ENCODE data around the gene CCDC80.
A peak's percentile ranks its signal among the peaks of the same experiment; 100 is the strongest.
"Not testable (repeated sequence)": the region's sequence is repeated elsewhere in the genome, so short reads cannot be mapped to it uniquely, and the experiment has no call there.

Gene CCDC80

GRCh38 chr3:112665009-112665408, 24.1 kb upstream of the CCDC80 start:
- not testable (repeated sequence) for DNase-seq (ENCODE audit: low spot score)

- no peak for DNase-seq (ENCODE audit: low spot score)
Measured at GRCh38 chr3:112656043-112656442, 15.1 kb upstream of the CCDC80 start.

DNA sequence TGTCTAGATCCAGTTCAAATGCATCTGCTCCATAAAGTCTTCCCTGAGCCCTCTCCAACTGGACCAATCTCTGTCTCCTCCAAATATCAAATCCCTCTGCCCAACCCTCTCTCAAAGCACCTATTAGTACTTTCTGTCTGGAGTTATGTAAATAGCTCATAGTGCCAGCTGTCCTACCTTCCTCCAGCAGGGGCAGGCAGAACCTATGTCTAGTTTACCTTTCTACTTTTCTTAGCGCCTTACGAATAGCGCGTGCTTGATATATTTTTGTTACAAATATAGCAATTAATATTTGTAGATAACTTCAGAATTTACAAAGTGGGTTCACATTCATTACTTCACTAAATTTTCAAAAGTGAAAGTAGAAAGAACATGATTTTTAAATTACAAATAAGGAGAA, 14.0 kb upstream of the CCDC80 start:
- no peak for DNase-seq (ENCODE audit: low spot score)

- DNase-seq (ENCODE audit: low spot score) = no peak
Measured at GRCh38 chr3:112654492-112654891, 13.5 kb upstream of the CCDC80 start.

DNA sequence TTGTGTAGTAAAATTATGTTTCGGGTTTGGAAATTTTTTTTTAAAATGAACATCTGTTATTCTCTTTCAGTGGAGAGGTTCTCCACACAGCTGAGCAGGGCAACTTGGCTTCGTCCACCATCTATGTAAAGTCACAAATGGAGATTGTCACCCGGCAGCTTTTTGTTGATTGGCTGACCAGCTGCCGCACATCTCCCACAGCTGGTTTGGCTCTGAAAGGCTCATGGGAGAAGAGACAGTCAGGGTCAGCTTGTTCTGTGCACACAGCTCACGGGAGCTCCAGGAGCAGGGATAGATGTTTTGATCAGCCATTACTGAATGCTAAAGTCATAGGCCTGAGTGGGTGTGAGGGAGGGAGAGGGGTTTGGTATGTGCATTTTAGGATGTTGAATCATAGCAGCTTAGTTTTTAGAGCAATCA, 12.9 kb upstream of the CCDC80 start:
- DNase-seq (ENCODE audit: low spot score) = peak; percentile 92

- peak; percentile 99 for DNase-seq (ENCODE audit: low spot score)
Measured at GRCh38 chr3:112653209-112653871, 12.4 kb upstream of the CCDC80 start.

- DNase-seq (ENCODE audit: low spot score) = peak; percentile 64
Measured at GRCh38 chr3:112651516-112651915, 10.6 kb upstream of the CCDC80 start.

- peak; percentile 62 for DNase-seq (ENCODE audit: low spot score)
Measured at GRCh38 chr3:112651071-112651470, 10.1 kb upstream of the CCDC80 start.

DNA sequence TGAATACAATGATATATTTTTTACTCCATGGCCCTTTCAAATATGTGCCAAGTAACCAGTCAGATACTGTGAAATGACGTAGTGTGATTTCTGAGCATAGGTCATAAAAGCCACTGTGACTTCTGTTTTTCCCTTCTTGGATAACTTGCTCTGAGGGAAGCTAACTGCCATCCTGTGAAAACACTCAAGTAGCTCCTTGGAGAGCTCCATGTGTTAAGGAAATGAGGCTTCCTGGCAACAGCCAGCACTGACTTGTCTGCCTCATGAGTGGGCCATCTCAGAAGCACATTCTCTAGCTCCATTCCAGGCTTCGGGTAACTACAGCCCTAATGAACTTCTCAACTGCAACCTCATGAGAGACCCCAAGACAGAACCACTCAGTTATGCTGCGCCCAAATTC, 9.5 kb upstream of the CCDC80 start:
- peak; percentile 51 for DNase-seq (ENCODE audit: low spot score)

- DNase-seq (ENCODE audit: low spot score) = peak; percentile 96
Measured at GRCh38 chr3:112649478-112649735, 8.5 kb upstream of the CCDC80 start.

- DNase-seq (ENCODE audit: low spot score) = peak; percentile 98
Measured at GRCh38 chr3:112647122-112647521, 6.2 kb upstream of the CCDC80 start.

DNA sequence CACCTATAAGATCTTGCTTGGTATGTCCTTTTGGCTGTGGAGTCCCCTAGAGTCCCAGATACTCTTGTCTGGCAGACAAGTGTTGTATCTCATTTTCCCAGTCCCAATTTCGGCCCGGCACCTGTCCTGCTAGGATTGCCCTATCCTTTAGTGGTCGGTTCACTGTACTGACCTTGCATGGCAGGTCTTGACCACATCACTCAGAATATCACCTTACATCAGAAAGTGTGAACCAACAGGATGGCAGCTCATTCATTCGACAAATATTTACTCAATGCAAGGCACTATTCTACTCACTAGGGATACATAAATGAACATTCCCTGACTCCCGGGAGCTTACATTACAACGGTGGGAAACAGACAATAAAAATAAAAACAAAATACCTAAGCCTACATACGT, 5.7 kb upstream of the CCDC80 start:
- peak; percentile 72 for DNase-seq (ENCODE audit: low spot score)

DNA sequence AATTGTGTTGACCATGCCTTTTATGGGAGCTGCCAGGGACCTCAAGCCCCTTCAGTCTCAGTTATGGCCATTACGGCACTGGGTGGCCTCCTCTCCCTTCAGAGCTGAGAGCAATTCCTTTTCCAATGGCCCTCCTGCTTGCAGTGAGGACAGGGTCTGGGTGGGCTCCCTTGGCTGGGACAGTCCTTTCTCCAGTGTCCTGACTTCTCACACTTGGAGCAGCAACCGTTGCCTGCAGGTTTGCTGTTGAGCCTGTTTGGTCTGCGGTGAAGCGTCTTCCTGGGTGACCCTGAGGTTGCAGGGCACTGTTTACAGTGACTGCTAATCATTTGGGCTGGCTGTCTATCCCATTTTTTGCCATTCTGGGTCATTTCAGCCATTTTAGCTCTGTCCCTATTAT, 3.5 kb upstream of the CCDC80 start:
- DNase-seq (ENCODE audit: low spot score) = no peak

- no peak for DNase-seq (ENCODE audit: low spot score)
Measured at GRCh38 chr3:112643621-112644240, 2.8 kb upstream of the CCDC80 start.

GRCh38 chr3:112642912-112643506, 2.1 kb upstream of the CCDC80 start:
- peak; percentile 90 for DNase-seq (ENCODE audit: low spot score)

DNA sequence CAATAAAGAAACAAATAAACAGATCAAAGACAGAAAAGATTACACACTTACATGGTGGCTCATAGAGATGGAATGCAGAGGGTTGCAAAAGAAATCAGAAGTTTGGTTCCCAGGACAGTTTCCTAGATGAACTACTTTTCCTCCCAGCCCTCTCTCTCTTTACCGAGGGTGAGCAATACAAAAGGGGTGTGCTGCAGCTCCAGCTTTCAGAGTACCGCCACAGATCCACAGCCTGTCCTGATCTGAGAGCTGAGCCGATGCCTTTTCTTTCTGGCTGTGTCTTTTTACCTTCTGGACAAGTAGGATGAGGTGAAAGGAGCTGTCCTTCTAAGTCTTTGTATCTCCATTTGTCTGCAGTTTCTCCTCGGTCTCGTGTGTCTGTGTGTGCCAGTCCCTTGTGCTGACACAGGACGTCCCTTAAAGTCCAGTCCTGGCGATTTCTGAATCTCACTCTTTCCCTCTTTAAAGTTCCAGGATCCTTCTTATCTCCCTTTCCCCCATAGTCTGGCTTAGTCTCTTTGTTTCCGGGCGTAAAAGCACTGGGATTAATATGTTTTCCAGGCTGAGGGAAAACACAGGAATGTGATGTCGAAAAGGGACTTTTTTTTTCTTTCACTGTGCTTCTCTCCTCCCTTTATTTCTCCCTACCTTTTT, 540 bp downstream of the CCDC80 start:
- DNase-seq (ENCODE audit: low spot score) = peak; percentile 80

GRCh38 chr3:112639455-112640225, 1.3 kb downstream of the CCDC80 start:
- no peak for DNase-seq (ENCODE audit: low spot score)

DNA sequence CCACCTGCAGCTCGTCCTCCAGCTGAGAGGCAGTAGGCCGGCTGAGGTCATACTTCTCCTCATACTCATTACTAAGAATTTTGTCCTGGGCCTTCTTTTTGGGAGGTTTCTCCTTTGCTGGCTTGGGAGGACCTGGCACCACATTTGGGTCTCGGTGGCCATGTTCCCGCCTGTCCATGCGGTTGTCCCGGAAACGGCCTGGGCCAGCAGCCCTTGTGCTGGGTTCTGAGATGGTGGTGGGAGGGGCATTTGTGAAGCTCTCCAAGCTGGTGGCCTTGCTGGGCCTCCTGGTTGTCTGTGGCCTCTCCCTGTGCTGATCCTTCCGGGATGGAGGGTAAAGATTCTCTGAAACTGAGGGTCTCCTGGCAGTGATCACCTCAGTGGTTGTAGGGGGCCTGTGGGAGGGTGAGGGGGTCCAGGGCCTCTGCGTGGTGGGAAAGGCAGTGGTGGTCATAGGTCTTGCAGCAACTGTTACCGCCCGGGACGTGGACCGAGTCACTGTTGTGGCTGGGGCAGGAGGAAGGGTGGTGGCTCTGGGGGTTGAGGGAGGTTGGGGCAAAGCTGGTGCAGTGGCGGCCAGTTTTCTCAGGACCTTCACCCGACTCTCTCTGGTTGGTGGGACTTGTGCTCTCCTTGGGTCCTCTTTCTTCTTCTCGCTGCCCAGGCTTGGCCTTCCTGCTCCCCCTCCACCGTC, 2.5 kb downstream of the CCDC80 start:
- DNase-seq (ENCODE audit: low spot score) = no peak

- no peak for DNase-seq (ENCODE audit: low spot score)
Measured at GRCh38 chr3:112637700-112638099, 3.2 kb downstream of the CCDC80 start.

DNA sequence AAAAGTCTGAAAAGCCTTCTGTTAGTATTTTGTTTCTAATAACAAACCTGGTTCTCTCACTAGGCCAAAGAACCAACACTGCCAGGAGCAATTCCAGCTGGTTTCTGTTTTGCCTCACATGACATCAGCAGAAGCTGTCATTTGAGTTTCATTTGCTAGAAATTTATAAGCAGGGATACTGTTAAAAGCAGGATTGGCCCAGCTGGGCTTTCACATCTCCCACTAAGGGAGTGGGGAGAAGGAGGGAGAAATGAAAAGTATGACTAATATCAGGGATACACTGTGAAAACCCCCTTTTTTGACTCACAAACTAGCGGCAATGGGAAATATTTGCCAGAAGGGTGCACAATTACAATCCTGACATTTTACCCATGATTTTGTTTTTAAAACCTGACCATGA, 5.3 kb downstream of the CCDC80 start:
- peak; percentile 79 for DNase-seq (ENCODE audit: low spot score)

DNA sequence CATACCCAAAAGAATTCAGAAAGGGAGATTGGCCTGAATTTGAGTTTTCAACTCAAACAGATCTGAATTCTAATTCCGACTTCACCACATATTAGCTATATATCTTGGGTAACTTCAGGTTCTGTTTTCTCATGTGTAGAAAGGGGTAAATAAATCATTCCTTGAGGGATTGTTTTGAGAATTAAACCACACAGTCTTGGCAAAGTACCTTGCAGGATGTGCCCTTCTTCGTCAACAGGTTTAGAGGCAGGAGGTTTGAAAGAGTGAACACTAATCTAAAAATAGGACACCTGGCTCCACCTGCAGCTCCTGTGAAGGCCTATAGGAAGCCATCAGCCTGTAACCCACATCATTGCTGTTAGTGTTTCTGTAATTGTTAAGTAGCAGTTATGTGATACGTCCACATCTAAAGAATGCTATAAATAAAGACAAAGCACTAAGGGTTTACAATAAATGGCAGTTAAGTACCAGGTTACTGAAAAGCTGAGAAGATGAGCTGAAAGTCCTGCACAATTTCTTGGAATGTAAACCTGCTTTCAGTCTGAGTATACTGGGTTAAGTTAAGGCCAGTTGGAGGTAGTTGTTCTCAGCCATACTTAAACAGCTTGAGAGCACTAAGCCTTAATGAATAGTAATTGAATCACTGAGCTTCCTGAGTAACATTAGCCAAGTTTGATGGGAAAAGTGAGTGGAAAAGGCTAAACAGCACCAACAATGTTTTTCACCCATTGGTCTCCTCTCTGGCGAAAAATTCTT, 6.0 kb downstream of the CCDC80 start:
- no peak for DNase-seq (ENCODE audit: low spot score)
